GM19351 (cell line): ENCODE measurements around the gene ANXA11.
"Not testable (repeated sequence)": the region's sequence is repeated elsewhere in the genome, so short reads cannot be mapped to it uniquely, and the experiment has no call there.

Source experiments
- ATAC-seq: cut with Tn5 transposase; IDR thresholded peaks from one replicate; pipeline ENCODE4 v1.9.1; 2021; ENCODE audit warnings: mild to moderate bottlenecking, moderate library complexity; ENCODE audit not compliant: unreplicated experiment

The ANXA11 gene

DNA sequence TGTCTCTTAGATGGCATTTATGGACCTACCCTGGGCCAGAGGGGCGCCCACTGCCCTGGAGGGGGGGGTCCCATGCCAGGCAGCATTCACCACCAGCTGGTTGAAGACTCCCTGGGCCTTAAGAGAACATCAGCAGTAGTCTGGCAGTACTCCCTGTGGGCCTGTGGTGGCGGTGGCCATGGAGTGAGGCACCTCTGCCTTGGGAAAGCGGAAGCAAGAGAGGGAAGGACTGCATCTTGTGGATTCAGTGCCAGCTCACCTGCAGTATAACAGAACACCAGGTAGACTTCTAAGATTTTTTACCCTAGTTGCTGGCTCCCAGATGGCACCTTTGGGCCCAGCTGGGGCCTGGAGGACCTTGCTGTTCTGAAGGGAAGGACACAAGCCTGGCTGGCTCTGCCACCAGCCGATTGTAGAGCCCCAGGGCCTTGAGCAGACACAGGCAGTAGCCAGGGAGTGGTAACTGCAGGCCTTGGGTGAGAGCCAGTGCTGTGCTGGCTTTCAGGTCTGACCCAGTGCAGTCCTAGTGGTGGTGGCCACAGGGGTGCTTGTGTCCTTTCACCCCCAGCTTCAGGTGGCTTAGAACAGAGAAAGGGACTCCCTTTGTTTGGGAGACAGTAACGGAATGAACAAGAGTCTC is 57.1 kb downstream of the ANXA11 start:
- no peak for ATAC-seq

DNA sequence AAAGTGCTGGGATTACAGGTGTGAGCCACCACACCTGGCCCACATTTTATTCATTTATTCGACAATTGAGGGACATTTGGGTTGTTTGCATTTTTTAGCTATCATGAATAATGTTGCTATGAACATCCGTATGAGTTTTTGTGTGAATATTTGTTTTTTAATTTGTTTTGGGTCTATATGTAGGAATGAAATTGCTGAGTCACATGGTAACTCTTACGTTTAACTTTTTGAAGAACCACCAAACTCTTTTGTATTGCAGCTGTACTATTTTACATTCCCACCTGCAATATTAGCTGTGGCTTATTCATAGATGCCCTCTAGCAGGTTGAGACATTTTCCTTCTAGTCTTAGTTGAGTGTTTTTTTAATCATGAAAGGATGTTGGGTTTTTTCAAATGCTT is 58.4 kb downstream of the ANXA11 start:
- ATAC-seq: no peak

DNA sequence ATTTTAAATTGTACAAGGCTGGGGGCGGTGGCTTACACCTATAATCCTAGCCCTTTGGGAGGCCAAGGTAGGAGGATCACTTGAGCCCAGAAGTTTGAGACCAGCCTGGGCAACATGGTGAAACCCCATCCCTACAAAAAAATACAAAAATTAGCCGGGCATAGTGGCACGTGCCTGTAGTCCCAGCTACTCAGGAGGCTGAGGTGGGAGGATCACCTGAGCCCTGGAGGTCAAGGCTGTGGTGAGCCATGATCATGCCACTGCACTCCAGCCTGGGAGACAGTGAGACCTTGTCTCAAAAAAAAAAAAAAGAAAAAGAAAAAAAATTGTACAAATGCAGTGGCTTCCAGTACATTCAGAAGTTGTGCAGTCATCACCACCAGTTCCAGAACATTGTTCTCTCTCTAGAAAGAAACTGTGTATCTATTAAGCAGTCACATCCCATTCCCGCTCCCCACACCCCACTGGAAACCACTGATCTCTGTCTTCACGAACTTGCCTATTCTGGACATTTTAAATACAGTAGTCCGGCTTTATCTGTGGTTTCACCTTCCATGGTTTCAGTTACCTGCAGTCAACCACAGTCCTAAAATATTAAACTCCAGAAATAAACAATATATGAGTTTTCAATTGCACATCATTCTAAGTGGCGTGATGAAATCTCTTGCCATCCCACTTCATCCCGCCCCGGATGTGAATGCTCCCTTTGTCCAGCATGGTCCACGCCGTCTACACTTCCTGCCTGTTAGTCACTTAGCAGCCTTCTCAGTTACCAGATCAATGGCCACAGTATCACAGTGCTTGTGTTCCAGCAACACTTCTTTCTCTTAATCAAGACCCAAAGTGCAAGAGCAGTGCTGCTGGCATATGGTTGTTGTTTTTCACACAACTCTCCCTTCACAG is 59.7 kb downstream of the ANXA11 start:
- ATAC-seq: not testable (repeated sequence)

GRCh38 chr10:80144696-80145131 is 60.6 kb downstream of the ANXA11 start:
- peak; percentile 36 for ATAC-seq

DNA sequence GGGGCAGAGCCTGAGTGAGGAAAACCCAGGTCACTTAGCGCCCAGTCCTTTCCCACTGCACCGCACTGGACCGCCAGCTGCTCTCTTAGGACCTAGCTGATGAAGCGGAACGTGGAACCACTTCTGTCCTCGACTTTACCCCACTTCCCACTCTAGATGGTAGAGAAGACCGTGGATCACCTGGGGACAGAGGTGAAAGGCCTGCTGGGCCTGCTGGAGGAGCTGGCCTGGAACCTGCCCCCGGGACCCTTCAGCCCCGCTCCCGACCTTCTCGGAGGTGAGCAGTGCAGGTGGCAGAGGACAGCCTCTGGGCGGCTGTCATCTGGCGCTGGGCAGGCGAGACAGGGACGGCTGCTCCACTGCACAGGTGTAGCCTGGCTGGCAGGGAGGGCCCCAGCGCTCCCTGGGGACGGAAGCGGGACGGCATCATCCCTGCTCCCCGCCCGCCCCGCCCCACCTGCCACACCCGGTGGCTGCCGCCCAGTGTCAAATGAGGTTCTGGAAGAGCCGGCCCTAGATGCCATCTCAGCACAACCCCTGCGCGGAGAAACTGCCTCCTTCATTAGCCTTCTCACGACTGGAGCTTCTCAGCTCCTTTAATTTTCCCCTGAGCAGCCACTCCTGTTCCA is 61.2 kb downstream of the ANXA11 start:
- ATAC-seq: peak; percentile 35

GRCh38 chr10:80141696-80142460 is 63.5 kb downstream of the ANXA11 start:
- ATAC-seq: no peak

DNA sequence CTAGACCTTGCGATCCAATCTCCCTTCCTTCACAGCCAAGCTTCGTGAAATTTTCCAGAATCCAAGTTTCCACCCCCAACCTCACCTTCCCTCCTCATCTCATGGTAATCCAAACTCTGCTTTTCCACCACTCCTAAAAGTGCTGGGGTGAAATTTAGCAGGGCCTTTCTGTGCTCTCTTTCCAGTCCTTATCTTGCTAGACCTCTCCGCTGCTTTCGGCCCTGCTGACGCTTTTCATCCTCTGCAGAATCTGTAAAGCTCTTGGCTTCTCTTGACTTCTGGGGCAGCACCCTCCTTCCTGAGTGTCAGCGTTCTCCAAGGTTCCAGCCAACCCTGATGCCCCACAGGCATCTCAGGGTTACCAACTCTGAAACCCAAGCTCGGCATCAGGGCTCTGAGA is 65.1 kb downstream of the ANXA11 start:
- ATAC-seq: no peak

DNA sequence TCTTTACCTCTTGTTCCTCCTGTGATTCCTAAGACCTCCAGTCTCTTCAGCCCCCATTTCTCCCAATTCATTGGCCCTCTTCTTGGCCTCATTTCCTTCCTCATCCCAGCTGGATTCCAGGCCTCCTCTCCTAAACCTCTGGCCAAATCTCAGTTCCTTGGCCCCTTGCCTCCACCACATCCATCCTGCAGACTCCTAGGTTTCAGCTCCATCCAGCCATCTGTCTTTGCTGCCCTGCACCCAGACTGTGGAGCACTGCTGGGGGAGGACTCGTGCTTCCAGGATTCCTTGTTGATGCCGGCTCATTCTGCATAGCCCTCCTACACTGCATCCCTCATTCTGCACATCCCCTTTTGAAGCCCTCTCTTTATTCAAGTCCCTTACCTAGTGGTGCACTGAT is 66.1 kb downstream of the ANXA11 start:
- no peak for ATAC-seq

GRCh38 chr10:80137920-80138319 is 67.4 kb downstream of the ANXA11 start:
- ATAC-seq: no peak

- ATAC-seq: no peak
Measured at GRCh38 chr10:80137031-80137862, 68.1 kb downstream of the ANXA11 start.

DNA sequence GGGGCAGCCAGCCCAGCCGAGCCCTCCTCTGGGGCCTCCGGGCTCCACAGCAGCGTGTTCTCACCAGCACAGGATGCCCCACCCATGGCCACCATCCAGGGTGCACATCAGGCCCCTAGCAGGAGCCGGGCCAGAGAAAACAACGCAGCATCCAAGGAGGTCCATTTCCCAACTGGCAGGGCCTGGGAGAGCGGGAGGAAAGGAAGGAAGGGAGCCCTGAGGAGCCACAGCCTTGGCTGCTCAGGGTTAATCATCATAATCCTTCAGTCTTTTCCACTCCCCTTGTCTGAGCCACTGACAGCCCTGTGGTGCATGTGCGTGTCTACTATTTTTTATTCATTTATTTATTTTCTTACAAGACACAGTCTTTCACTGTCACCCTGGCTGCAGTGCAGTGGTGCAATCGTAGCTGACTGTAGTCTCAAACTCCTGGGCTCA is 69.2 kb downstream of the ANXA11 start:
- no peak for ATAC-seq

DNA sequence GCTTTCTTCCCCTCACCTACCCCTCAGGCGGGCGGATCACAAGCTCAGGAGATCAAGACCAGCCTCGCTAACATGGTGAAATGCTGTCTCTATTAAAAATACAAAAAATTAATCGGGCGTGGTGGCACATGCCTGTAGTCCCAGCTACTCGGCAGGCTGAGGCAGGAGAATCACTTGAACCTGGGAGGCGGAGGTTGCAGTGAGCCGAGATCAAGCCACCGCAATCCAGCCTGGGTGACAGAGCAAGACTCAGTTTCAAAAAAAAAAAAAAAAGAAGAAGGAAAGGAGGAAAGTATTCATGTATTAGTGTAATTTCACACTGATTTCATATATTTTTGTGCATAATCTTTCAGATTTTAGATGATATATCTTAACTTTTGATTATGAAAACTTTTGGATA is 71.7 kb downstream of the ANXA11 start:
- not testable (repeated sequence) for ATAC-seq

GRCh38 chr10:80133206-80133605 is 72.1 kb downstream of the ANXA11 start:
- ATAC-seq: no peak

- no peak for ATAC-seq
Measured at GRCh38 chr10:80132299-80133139, 72.8 kb downstream of the ANXA11 start, which contains the start of gene PLAC9. TSS of gene PLAC9 (plus strand) at chr10:80132730. CDS start at chr10:80132763, 33 bp downstream.

GRCh38 chr10:80131499-80131901 is 73.8 kb downstream of the ANXA11 start:
- ATAC-seq: no peak

DNA sequence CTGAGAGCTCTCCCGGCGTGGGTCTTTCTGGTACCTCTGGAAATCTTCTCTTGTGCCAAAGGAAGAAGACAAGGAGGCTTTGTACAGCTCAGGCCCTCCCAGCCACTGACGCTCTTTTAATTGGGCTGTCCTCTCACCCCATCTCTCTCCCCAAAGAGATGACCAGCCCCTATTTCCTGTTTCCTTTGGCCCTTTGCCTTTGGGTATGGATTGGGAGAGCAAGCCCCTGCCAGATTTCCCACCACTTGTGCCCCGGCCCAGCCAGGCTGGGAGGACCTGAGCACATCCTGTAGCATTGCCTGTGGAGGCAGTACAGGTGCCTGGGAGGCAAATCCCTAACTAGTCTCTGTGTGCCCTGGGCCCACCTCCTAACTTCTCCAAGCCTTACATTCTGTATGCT is 78.5 kb downstream of the ANXA11 start:
- ATAC-seq: no peak

GRCh38 chr10:80122746-80123145 is 82.6 kb downstream of the ANXA11 start:
- no peak for ATAC-seq

DNA sequence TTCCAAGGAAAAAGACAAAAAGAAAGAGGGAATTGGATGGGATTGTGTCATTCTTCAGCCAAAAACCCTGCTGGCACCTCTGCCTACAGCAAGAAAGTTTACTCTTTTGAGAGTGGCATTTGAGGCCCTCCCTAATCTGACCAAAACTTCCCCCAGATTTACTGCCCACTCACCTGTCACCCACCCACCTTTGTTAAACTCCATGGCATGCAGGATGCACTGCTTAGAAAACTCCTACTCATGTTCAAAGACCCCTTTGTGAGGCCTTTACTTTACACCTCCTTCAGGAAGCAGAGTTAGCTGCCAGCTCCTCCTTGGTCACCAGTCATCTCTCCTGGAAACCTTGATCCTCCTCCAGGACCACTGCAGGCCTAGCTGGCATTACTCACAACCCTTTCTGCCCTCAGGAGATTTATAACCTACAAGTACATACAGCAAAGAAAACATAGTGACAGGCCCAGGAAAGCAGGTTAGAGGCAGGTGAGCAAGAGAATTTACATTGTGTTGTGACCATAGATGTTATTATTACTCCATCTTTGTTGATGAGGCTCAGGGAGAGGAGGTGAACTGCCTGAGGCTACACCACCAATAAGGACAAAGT is 83.1 kb downstream of the ANXA11 start:
- ATAC-seq: no peak

DNA sequence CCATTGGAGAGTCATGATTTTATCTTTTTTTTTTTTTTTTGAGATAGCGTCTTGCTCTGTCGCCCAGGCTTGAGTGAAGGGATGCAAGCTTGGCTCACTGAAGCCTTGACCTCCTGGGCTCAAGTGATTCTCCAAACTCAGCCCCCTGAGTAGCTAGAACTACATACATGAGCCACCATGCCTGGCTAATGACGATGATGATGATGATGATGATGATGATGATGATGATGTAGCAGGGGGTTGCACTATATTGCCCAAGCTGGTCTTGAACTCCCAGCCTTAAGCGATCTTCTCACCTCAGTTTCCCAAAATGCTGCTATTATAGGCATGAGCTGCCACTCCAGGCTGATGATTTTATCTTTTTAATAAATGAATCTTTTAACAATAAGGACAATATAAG is 86.7 kb downstream of the ANXA11 start:
- ATAC-seq: no peak
